Activated gamma-delta T cell (primary cell): ENCODE results near the gene ZNF423.

ENCODE experiments used
- DNase-seq: peaks from one replicate; lab custom pipeline; 2025; lab: John Stamatoyannopoulos, UW

Gene ZNF423

DNA sequence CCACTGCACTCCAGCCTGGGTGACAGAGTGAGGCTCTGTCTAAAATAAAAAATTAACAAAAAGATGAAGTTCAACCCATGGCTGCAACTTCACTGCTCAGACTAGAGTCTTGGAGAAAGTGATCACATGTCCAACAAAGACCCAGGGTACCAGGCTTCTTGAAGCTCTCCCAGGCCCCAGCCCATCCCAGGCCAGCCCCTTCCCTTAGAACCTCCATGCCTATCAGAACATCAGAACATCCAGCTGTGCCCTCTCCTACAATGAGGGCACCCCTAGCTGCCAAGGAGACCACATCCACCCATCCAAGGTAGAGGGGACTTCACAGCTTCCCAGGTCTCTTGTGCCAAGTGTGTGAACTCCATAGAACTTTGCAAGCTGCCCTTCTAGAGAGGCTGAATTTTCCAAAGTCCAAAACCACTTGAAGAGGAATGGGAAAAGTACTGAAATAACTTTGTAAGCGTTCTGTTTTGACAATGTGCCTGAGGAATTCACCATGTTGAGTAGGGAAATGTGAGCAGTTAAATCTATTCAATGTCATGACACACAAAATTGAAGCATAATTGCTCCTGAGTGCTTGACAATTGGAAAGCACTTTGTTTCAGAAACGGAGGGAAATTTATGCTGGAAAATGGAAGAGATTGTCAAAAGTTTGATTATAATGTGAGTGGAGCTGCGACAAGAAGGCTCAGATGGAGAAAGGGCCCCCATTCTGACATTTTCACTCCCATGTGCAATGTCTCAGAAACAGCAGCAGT is 230.4 kb downstream of the ZNF423 start:
- no peak for DNase-seq

DNA sequence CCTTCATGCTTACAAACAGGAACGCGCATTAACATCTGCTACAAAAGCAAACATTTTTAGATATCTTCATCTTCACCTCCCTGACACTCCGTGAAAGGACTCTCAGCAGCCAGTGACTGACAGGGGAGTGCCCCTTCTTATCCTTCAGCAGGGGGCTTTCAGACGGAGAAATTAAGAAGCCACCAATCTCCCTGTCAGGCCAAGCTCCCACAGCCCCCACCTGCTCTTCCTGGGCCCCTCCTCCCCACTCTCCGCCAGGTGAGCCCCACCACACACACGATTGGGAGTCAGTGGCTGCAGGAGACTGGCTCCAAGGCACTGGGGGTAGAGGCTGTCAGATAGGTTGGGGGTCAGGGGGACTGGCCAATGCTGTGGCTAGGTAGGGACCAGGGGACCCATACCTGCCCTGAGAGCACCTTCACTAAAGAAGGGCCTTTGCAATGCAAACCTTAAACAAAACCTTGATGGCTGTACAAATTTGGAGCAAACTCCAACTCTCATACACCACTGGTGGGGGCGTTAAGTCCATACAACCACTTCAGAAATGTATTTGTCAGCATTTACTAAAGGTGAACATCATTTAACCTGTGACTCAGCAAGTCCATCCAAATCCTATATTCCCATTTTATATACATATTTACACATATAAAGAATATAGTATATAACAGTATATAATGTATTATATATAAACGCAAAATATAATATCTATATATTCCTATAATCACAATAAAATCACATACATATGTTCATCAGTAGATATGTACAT is 232.2 kb downstream of the ZNF423 start:
- DNase-seq = no peak

DNA sequence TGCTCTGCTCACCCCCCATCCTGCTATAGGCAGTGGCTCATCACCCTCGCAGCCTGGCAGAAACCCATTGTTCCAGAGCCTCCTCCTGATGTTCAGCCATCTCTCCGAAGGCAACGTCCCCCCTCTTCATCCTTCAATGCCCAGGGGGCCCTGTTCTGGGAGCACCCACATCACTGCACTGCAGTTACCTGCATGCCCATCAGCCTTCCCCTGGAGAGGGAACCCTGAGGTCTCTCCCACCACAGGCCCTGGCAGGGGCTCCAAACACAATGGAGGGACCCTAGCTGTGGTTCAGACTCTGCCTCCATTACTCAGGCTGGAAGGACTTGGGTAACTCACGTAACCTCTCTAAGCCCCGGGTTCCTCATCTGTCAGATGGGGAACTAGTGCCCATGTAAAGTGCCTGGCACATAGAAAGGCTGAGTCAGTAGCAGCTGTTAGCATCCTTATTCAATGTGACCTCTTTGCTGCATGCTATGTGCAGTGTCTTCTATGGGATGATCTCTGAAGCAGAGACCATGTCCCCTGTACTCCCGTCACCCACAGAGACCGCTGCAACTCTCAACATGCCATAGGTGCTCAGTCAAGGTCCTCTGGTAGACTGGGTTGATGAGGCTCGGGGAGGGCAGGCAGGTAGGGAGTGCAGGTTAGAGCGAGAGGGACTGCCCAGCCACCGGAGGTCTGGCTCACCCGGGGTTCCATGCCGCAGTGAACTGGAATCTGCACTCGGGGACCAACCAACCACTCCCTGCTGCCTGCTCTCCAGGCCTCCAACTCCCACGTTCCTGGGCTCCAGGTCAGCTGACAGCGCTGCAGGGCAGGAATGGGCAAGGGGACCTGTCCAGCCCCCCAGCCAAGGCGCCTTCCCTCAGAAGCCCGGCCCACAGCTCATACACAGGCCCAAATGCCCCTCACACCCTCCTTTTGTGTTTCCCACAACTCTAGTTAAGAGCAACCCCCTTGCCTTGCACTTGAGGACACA is 233.2 kb downstream of the ZNF423 start:
- no peak for DNase-seq

DNA sequence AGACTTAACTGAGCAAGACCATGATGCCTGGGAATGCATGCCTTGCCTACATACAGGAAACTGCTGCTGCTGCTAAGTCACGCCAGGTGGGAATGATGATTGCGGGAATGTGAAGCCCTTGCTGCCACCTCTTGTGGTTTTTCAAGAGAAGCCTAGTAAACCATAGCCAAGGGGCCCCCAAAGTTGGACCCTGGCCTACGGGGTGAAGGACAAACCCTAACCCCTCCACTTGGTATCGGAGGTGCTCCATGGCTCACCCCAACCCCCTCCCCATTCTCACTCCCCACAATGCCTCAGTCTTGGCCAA is 233.9 kb downstream of the ZNF423 start:
- DNase-seq = no peak

DNA sequence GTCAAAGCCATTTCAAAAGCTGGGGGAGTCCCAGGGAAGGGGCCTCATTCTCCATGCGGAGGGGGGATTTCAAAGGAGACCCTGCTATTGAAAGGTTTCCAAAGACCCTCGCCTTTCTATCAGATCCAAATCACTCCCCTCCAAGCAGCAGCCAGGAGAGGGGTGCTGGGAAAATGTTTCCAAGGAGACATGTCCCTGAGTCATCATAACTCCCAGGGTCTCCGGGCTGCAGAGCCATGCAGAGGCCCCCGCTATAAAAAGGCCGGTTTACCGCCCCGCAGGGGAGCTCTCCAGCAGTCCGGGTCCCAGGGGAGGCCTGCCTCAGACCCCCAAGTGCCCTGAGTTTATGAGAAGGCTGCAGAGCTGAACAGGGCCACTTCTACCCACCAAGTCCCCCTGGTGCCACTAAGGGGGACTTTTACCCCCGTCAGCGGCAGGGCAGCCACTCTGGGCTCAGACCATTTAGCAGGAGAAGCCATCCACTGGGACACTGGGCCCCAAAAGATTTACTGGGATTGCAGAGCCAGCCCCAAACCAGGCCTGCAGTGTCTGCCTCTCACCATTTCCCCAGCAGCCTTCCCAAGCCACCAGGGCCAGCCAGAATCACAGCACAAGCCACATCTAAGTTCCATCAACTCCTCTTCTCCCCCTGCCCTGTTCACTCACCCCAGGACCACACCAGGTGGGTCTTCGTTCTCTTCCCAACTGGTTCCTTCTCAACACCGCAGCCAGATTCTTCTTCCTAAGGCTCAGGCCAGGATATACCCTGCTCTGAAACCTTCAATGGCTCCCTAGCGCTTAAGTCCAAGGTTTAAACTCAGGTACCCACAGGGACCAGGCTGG is 234.4 kb downstream of the ZNF423 start:
- DNase-seq = no peak

DNA sequence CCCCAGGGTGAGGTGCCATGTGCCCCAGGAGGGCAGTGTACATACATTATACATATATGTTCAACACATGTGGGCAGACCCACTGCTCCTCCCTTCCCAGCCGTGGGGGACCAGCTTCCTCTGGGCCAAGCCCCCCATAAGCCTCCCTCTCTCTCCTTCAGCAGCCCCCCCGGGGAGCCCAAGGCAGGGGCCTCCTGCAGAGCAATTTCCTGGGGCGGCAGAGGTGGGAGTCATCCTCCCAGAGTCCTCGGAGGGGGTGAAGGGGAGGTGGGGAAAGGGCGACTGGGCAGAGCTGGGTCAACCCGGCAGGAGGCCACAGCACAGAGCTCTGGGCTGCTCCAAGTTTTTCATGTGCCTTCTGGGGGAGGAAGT is 235.1 kb downstream of the ZNF423 start:
- no peak for DNase-seq

DNA sequence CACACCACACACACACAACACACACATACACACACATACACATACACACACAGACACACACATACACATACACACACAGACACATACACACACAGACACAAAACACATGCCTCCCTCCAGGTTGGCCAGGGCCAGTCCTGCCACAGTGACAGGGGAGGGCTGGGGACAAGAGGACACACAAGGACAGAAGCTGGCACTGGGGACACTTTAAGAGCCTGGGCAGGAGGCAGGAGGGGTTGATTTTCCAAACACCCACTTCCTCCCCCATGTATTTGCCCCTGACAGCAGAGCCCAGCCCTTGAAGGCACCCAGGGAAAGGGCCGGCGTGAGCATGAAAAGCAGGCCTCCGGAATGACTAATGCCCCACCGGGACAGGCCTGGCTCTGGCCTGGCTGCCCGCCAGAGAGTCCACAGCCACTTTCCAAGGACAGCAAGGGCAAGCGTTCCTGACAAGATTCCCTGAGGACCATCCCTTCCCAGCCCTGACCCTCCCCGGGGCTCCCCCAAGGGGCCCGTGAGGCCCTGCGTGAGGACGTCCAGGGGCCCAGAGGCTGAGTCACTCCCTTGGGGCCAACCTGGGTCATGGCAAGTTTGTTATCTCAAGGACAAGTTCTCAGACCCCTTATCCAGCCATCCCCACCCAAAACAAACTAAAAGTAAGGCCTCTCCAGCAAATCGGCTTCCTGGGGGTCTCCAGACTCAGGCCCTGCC is 235.6 kb downstream of the ZNF423 start:
- DNase-seq = no peak

DNA sequence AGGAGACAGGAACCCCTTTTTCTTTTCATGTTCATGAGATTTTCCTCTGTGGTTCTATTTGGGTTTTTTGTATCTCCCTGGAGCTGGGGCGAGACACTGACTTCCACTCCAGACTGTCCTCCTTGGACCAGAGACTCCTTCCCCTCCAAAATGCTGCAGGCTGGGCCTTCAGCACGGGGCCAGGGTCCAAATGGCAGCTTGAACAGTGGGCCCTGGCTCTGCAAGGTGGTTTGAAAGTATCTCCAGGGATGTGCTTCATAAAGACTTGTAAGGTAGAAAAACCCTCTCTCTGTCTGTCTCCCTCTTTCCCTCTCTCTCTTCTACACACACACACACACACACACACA is 236.1 kb downstream of the ZNF423 start:
- DNase-seq = no peak

DNA sequence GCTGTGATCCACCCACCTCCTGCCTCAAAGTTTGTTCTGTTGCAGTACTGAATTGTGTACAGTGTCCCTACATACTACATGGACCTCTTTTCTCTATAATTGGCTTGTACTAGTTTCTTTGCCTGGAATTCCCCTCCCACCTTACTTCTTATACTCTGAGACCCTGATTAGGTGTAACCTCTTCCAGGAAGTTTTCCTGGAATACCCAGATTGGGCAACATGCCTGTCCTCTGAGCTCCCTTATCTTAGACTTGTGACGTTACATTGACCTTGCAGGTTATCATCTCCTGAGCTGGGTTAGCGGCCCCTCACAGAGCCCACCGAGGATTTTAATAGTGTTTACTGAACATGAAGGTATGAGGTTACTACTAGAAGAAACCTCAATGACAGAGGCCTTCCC is 237.0 kb downstream of the ZNF423 start:
- DNase-seq = no peak

DNA sequence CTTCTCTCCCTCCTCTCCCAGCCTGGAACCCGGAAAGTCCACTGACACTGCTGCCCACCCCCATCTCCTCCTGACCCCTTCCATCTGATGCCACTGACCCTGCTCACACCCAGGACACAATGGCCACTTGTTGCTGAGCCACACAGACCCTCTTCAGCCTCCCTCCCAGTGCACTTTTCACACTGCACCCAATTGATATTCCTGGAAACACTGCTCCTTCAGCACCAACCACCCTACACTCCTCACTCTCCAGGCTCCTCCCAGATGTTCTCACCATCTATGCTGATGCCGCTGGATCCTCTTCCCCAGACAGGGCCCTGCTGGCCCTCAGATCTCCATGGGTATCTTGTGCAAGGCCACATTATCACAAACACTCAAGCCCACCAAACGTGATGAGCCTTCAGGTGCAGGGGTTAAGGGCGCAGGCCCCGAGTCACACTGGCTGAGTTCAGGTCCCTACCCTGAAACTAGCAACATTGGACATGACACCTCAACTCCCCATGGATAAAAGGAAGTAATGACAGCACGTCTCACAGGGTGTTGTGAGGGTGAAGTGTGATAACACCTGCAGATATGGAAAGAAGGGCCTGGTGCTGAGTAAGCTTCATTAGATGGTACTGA is 238.1 kb downstream of the ZNF423 start:
- DNase-seq = no peak

DNA sequence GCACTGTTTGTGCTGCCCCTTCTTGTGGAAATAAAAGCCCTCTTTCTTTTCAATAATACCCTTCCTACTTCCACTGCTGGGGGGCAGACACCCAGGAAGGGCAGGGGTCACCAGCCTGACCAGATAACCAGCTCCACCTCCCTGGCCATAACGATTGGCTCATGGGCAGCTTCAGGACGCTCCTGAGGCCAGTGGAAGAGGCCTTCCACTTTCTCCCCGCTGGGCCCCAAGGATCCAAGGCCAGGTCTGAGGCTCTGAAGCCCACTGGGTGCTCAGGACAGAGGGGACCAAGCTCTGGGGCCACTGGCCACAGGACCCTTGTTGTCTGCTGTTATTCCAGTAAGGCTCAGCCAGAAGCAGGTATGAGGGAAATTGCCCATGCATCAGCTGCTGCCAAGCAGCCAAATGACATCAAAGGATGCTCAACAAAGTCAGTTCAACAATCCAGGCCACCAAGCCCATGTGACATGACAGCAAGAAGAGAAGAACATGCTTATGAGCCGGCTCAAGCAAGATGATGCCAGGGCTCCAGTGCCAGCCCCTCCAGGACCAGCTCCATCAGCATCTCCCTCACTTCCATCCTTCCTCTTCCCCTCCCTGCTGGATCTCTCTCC is 238.8 kb downstream of the ZNF423 start:
- DNase-seq = no peak

DNA sequence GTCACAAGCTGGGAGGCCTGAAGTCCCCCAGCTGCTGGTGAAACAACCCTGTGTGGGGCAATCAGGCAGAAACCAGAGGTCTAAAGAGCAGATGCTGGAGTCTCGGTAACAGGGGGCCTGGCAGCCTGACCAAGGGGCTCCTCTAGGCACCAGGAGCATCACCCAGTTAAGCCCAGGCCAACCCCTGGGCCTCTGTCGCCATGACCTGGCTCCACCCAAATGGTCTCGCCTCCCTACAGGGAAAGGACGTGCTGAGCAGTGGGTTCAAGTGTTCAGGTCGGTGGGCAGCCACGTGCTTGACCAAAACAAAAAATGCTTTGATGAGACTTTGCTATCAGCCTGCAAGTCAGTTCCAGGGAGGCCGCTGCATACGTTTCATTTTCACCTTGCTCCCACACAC is 240.3 kb downstream of the ZNF423 start:
- no peak for DNase-seq

DNA sequence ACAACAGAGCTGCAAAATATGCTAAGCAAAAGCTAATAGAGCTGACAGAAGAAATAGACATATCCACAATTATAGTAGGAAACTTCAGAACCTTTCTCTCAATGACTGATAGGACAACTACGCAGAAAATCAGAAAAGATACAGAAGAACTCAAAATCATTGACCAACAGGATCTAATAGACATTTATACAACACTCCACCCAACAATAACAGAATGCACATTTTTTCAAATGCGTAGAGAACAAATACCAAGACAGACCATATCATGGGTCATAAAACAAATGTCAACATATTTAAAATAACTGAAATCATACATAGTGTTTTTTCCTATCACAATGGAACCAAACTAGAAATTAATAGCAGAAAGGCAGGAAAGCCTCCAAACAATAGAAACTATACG is 244.9 kb downstream of the ZNF423 start:
- DNase-seq = no peak

DNA sequence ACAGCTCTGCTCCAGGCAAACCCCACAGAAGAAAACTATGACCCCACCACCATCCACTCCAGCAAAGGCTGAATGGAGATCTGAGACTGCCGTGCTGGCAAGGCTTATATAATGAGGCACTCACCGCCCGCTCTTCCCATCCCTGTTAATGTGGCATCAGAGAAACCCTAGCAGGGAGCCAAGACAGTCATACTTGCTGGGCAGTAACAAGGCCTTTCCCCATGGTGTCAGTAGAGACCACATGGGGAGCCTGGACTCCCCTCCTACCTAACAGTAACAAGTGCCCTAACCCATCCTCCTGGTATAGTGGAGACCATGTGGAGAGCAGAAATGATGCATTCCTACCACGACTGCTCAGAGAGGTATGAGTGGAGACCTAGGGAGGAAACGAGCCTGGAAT is 247.1 kb downstream of the ZNF423 start:
- no peak for DNase-seq

DNA sequence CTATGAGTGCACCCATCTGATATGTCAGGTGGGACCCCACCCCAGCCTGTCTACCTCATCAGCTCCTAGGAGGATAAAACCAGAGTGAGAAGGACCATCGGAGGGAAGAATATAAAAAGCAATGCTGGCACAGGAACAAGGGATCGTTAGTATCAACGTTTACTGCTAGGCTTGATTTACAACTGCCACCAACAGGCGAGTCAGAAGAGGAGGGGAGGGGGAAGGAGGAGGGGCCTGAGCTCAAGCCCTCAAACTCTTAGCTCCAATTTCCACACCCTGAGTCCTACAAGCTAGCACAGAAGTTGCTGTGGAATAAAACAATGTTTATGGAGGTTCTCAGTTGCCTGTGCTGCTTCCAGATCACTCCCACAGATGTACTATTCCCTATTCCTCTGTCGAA is 247.8 kb downstream of the ZNF423 start:
- DNase-seq = no peak

DNA sequence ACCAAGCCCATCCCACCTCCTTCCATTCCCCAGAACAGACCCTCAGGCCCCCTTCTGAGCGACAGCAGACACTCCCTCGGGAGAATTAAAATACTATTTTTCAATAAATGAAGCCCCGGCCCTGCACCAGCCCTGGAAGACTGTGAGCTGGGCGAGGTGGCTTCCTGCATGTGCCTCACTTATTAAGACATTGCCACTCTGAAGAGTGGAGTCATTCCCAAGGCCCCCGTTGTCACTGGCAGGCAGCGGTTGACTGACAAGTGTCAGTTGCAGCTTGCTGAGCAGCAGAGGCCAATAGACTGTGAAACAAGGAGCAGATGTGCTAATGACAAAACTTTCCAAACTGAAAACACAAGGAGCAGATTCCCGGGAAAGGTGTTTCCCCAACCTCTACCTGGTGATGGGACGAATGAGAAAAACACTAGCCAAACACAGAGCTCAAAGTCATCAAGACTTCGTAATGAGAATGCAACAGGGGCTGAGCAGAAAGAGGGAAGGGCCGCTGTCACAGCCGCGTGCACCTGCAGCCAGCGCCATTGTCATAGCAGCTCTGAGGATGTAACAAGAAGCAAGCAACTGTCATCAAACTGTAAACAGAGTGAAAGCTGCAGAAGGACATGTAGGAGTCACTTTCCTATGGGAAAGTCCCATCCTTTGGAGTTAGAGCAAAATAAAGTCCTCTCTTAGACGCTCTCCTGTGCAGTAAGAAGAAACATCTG is 250.2 kb downstream of the ZNF423 start:
- DNase-seq = no peak

DNA sequence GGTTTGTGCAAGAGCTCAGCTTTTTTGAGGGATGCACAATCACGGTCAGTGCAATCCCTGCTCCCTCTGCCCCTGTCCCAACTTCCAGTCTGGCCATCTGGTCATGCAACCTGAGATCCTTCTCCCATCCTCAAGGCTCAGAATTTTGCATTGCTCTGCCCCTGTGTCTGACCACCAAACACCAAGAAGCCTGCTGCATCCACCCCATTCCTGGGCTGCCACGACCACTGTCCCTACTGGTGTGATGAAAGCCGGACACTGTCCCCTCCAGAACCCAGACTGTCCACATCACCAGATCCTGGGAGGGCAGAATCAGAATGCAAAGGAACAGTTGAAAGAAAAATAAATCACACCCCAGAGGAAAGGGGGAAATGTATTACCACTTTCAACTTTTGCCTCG is 251.3 kb downstream of the ZNF423 start:
- no peak for DNase-seq

DNA sequence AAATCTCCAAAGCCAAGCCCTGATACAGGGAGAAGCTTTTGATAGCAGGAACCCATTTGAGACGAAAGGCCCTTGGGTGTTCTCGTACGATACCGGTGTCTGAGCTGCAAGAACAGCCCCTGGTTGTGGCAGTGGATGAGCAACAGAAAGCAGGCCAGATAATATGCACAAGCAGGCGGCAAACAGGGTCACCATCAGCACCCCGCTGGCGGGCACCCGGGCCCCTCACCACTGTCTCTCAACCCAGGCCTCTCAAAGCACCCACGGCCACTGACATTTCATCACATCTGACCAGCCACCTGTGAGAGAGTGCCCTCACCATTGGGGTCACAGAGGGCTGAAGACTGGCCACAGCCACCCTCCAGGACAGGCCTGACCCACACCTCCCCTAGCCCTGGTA is 252.0 kb downstream of the ZNF423 start:
- no peak for DNase-seq

DNA sequence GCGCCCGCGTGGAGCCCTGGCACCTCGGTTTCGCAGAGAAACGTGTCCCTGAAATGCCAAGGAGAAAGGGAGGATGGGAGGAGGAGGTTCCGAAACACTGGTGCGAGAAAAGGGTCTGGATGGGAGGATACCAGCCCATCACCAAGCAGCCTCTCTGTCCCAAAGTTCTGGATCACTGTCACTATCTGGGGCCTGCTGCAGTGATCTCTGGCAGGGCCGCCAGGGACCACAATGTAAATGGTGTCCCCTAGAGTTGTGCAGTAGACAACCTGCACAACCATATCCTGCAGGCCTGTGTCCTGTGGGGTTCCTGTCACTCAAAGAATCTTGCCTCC is 253.0 kb downstream of the ZNF423 start:
- DNase-seq = no peak
